GM21423 (cell line): ENCODE measurements around the gene C1orf159.
"Not testable (repeated sequence)": the region's sequence is repeated elsewhere in the genome, so short reads cannot be mapped to it uniquely, and the experiment has no call there.

Experiments used
- ATAC-seq: cut with Tn5 transposase; IDR thresholded peaks from one replicate; pipeline ENCODE4 v1.9.1; 2021; ENCODE audit warnings: mild to moderate bottlenecking, moderate library complexity; ENCODE audit not compliant: unreplicated experiment

The C1orf159 gene

DNA sequence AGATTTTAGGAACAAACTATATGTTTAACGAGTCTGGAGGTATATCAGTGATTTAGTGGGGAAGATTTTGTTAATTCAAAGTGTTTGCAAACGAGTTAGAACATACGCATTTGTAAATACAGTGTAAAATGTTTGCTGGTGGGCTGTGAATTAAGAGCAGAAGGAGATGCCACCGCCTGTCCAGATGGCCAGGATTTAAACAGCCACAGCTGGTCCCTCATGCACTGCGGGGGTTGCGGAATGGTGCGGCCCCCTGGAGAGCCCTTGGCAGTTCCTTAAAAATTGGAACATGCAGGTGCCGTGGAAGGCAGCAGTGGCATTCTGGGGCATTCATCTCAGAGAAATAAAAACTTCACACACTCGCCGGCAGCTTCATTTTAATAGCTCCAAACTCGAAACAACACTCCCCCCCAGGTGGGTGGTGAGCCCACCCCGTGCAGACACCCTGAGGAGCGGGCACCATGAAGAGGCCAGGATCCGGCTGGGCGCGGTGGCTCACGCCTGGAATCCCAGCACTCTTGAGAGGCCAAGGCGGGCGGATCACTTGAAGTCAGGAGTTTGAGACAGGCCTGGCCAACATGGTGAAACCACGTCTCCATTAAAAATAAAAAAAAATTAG lies 3.5 kb upstream of the C1orf159 start:
- ATAC-seq, result no peak

DNA sequence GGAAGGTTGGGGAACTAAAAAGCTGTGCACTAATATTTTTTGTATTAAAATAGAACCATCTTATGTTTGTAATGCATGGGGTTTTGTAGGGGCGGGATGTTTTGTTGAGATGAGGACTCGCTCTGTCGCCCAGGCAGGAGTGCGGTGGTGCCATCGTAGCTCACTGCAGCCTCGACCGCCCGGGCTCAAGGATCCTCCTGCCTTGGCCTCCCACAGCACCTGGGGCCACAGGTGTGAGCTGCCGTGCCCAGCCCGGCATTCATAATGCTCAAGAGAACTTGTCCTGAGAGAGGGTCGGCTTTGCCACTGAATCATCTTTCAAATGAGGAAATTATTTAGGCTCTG lies 3.0 kb upstream of the C1orf159 start:
- no peak for ATAC-seq

DNA sequence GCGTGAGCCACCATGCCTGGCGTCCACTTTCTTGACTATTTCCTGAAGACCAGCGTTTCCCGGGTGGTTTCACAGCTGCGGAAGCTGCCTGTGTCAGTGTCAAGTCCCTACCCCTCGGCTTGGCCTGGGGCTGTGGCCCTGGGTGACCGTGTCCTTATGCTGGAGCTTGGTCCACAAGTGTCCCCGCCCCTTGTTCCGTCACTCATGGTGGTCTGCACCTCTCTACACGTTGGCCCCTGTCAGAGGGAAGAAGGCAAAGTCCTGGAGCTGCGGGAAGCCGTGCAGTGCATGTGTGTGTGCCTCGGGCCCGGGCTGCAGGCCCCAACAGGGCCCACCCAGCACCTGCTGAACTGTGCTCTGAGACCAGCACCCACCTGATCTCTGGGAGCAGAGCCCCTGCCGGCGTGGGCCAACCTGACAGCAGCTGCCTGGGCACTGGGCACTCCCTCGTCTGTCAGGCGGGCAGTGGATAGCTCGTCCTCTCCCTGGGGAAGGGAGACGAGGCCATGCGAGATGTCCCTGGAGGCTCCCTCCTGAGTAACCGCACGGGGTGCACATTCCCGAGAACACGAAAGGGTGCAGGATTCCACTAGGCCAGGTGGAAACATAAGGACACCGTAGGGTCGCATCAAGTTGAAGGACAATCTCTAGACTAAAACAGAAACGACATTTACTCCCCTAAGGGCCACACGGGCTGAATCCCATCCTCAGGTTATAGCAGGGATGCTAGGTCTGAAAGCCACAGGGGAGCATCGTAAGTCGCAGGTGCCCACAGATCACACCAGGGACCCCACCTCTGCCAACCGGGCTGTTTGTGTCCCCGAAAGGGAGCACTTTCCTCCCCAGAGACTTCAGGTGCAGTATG lies 2.4 kb upstream of the C1orf159 start:
- no peak for ATAC-seq

DNA sequence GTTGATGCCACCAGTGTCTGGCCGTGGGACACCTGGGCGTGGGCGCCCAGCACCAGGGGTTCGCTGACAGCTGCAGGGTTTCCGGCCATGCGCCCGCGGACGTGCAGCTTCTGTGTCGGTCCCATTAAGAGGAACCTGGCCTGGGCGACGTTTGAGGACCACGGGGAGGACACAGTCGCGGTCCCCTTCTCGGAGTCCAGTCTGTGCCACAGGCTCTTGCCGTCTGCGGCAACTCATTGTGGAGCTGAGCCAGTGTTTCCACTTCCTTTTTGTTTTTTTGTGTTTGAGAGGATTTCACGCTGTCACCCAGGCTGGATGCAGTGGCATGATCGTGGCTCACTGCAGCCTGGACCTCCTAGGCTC lies 1.6 kb upstream of the C1orf159 start:
- no peak for ATAC-seq

DNA sequence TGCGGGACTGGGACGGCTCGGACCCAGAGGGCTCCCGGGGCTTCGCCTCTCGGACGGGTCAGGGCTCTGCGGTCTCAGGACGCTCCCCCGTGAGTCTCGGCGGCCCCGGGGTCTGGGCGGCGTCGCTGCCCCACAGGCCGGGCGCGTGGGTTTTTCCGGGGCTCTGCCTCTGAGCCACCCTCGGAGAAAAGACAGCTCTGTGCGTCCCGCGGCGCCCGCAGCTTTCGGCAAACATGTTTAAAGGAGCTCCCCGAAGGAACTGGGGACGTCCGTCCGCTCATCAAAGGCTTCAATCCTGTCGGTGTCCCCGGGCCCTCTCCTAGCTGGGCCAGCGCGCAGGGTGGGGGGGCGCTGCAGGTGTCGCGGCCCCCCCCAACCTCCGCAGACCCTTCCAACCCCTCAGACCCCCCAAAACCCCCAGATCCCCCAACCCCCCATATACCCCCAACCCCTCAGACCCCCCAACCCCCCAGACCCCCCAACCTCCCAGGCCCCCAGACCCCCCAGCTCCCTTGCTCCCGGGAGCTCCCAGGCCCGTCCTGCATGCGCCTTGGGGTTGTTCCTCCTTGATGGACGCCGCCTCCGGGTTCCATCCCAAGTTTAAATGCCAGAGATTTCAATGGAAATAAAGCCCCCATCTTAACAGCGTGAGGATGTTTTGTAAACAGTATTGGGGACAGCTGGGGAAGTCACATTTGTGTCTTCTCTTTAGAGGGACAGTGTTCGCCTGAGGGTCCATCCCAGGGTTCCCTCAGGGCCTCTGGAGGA lies 996 bp upstream of the C1orf159 start:
- ATAC-seq, result no peak

DNA sequence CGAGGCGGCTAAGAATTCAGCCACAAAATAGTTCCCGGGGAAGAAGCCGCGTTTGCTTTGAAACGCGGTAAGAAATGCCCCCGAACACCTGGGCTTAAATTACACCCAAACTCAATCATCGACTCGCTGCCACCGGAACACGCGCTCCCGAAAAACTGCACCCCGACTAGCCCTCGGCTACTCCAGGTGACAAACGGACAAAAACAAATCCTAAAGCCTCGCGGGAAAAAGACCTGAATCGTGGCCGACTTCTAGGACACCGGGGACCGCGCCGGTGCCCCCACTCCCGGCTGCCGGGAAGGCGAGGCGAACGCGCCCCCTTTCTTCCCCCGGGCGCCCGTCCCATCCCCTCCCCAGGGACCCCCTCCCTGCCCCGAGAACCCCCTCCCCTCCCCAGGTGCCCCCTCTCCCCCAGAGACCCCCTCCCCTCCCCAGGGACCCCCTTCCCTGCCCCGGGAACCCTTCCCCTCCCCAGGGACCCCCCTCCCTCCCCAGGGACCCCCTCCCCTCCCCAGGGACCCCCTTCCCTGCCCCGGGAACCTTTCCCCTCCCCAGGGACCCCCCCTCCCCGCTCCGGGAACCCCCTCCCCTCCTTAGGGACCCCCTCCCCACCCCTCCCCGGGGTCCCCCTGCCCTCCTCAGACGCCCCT lies 628 bp downstream of the C1orf159 start:
- no peak for ATAC-seq

DNA sequence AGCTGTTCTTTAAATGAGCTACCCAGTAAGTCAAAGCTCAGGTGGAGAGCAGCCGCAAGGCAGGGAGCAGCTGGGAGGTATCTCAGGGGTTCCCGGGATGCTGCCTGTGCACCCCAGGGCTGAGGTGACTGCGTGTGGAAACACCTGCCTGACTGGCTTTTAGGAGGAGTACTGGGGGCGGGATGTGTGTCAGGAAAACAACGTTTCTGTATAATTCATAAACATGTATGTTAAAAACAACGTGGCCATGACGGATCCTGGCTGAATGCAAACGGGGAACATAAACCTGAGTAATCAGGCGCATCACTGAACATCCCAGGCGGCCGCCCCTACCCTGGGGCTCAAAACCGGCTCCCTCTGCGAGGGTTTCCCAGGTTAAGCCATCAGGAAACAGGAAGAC lies 1.5 kb downstream of the C1orf159 start:
- ATAC-seq, result no peak

DNA sequence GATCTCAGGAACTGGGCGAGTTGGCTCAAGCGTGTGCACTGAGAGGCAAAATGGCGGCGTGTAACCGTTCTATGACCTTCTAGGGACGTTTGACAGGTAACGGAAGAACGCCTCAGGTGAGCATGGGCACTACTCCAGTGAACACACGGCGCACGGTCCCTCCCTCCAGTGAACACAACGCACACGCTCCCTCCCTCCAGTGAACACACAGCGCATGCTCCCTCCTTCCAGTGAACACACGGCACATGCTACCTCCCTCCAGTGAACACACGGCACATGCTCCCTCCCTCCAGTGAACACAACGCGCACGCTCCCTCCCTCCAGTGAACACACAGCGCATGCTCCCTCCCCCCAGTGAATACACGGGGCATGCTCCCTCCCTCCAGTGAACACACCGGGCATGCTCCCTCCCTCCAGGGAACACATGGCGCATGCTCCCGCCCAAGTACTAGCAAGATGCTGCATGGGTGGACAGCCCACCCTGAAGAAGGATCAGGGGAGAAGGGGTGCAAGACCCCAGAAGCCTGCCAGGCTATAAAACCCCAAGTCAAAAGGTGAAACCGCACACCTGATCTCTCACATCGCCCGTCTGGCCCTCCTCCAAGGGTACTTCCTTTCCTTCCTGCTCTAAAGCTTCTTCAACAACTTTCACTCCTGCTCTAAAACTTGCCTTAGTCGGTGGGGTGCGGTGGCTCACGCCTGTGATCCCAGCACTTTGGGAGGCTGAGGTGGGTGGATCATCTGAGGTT lies 3.5 kb downstream of the C1orf159 start:
- no peak for ATAC-seq

DNA sequence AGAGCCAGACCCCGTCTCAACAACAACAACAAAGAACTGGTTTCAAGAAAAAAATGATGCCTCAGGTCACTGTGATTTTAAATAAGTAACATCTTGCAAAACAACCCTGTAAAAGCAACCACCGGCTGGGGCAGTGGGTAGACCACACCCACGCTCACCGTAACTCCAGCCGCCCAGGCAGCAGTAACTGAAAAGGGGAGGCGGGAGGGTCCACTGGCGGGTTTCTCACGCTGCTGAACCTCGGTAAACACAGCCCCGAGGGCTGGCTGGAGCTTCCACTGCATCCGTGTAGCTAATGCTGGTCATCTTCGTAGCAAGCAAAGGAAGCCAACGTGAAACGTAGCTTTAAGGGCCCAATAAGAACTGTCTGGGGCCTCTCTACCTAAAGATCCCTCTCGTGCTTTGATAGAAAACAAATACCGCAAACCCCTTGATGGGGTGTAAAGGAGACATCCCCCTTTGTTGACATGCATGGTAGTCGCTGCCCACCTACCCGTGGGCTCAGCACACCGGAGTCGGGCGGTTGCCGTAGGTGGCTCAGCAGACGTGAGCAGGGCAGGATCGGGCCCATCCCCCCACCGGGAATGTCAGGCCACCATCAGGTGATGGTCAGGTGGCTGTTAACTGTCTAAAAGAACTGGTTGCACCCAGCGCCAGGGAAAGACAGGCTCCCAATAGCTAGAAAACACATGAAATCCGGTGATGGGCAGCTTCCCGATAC lies 4.2 kb downstream of the C1orf159 start:
- ATAC-seq, result no peak

DNA sequence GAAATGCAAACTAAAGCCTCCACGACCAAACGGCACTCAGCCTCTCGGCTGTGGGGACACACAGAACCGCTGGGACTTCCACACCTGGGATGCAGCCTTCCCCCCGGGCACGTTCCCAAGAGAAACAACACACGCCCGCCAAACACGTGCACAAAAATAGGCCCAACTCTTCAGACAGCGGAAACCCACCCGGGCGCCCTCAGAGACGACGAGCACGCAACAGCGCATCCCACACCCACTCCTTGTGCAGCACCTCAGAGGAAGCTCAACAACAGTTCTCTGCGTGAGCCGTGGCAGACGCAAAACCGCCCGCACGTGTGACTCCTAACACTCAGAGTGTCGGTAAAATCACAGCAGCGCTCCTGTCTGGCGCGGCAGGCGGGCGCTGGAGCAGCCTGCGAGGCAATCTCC lies 5.3 kb downstream of the C1orf159 start:
- no peak for ATAC-seq

DNA sequence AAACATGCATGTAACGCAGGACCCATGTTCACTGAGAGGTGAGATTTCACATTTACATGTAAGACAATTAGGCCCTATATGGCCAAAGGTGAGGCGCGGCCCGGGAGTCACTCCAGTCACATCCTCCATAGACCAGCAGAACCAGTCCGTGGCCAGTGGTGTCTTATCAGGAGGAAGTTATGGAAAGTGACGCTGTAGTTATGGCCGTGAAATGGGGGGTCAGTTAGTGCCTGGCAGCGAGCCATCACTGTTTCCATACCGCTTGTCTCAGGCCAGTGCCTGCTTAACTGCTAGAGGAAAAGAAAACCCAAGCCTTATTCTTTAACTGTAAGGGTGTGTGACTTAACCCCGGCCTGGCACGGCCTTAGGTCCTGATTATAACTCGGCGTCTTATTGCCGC lies 6.1 kb downstream of the C1orf159 start:
- ATAC-seq, result no peak

DNA sequence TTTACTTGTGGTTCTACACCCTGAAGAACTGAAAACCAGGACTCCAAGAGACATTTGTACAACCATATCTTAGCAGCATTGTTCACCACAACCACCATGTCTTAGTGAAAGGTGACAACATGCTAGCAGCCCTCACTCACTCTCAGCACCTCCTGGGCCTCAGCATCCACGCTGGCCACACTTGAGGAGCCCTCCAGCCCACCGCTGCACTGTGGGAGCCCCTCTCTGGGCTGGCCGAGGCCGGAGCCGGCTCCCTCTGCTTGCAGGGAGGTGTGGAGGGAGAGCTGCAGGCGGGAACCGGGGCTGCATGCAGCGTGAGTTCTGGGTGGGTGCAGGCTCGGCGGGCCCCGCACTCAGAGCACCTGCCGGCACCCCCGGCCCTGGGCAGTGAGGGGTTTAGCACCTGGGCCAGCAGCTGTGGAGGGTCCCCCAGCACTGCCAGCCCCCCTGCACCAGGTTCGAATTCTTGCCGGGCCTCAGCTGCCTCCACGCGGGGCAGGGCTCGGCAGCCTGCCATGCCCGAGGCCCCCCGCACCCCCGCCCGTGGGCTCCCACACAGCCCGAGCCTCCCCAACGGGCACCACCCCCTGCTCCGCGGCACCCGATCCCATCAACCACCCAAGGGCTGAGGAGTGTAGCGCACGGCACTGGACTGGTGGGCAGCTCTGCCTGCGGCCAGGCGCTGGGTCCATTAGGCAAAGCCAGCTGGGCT lies 9.2 kb downstream of the C1orf159 start:
- no peak for ATAC-seq

DNA sequence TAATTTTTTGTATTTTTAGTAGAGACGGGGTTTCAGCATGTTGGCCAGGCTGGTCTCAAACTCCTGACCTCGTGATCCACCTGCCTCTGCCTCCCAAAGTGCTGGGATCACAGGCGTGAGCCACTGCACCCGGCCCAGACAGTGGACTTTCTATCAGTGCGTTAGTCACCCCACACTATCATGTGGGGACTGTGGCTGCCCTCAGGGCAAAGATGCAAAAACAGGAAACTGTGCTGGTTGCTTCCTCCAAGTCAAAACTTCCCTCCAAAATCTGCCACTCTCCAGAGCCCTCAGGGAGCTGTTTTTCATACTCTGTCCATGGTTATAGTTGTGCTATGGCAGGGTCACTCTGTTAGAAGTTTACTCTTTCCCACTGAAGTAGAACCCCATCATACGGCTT lies 11.7 kb downstream of the C1orf159 start:
- ATAC-seq, result not testable (repeated sequence)

DNA sequence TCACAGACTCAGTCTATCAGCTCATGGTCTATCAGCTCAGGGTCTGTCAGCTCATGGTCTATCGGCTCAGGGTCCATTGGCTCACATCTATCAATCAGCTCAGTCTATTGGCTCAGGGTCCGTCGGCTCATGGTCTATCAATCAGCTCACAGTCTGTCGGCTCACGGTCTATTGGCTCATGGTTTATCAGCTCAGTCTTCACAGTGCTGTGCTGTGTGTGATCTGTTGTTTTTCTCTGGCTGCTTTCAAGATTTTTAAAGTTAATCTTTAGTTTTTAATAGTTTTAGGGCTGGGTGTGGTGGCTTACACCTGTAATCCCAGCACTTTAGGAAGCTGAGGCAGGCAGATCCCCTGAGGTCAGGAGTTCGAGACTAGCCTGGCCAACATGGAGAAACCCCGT lies 14.4 kb downstream of the C1orf159 start:
- ATAC-seq, result no peak

DNA sequence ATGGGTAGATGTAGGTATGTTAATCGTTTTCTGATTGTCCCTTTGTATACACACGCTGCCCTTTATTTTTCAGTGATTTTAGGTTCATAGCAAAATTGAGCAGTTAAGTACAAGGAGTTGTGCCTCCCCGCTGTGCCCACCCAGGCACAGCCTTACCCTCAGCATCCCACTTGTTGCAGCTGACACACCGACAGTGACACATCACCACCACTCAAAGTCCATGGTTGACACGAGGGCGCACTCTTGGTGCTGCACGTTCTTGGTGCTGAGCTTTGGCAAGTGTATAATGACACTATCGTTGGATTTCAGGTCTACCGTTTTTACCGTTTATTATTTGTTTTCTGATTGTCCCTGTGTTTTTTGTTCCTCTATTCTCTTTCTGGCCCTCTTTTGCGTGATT lies 15.6 kb downstream of the C1orf159 start:
- no peak for ATAC-seq

DNA sequence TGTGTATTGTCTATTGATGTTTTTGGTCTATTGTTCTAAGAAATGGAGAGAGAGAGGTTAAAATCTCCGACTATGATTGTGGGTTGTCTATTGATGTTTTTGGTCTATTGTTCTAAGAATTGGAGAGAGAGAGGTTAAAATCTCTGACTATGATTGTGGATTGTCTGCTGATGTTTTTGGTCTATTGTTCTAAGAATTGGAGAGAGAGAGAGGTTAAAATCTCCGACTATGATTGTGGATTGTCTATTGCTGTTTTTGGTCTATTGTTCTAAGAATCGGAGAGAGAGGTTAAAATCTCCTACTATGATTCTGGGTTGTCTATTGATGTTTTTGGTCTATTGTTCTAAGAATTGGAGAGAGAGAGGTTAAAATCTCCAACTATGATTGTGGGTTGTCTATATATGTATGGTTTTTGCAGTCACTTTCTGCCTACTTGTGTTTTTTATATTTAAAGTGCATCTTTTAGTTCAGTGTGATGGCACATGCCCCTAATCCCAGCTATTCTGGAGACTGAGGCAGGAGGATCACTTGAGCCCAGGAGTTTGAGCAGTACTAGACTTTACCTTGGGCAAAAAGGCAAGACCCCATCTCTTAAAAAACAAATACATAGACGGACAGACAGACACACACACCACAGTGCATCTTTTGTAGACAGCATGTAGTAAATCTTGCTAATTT lies 16.2 kb downstream of the C1orf159 start:
- no peak for ATAC-seq

DNA sequence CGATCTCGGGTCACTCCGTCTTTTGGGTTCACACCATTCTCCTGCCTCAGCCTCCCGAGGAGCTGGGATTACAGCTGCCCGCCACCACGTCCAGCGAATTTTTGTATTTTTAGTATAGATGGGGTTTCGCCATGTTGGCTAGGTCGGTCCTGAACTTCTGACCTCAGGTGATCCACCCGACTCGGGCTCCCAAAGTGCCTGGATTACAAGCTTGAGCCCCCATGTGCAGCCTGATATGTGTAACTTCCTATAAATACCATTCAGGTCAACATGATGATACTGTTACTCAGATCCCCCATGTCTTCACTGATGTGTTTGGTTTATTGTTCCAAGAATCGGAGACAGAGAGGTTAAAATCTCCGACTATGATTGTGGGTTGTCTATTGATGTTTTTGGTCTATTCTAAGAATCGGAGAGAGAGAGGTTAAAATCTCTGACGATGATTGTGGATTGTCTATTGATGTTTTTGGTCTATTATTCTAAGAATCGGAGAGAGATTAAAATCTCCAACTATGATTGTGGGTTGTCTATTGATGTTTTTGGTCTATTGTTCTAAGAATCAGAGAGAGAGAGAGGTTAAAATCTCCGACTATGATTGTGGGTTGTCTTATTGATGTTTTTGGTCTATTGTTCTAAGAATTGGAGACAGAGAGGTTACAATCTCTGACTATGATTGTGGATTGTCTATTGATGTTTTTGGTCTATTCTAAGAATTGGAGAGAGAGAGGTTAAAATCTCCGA lies 17.0 kb downstream of the C1orf159 start:
- no peak for ATAC-seq

DNA sequence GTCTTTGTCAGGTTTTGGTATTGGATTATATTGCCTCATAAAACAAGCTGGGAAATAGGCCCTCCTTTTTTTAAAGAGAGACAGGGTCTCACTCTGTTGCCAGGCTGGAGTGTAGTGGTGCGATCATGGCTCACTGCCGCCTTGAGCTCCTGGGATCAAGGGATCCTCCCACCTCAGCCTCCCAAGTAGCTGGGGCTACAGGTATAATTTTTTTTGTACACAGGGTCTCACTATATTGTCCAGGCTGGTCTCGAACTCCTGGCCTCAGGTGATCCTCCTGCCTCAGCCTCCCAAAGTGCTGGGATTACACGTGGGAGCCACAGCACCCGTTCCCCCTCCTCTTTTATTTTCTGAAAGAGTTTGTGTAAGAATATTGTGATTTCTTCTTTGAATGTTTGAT lies 19.8 kb downstream of the C1orf159 start:
- ATAC-seq, result not testable (repeated sequence)
